ENCODE data around the gene IL32.

The IL32 gene

DNA sequence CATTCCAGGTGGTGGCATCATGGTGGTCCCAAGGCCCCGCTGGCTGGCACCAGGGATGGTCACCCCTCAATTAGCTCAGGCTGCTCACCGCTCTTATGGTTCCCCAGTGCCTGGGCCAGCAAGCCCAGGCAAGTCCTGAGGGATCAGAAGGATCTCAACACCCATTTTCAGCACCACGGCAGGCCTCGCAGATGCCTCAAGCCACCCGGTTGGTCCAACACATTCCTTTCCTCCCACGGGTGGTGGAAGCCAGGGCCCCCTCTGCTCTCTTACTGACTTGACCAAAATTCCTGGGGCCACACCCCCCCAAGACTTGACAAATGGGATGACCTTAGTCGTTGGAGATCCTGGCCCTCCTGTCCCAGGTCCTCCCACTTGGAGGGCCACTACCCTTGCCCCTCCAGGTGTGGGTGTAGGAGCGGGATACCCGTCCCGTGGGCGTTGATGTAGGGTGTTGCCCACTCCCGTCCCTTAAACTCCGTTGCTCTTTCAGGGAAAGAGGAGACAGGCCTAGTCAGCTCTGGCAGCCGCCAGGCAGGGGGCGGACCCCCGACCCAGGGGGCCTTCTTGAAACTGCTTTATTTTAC is 52.9 kb downstream of the IL32 start:
- DNase-seq (ENCODE audit: low read depth in 1 of 2, low spot score in 1 of 2): no peak
- in situ Hi-C loops (cut with HindIII; ENCODE audit: low pct_unique_long_range_greater_than_20kb, low sequenced_read_pairs): no loop called here
- TF ChIP-seq JUND (IDR thresholded peaks at IDR 0.05; ENCODE audit: low read depth): no peak

DNA sequence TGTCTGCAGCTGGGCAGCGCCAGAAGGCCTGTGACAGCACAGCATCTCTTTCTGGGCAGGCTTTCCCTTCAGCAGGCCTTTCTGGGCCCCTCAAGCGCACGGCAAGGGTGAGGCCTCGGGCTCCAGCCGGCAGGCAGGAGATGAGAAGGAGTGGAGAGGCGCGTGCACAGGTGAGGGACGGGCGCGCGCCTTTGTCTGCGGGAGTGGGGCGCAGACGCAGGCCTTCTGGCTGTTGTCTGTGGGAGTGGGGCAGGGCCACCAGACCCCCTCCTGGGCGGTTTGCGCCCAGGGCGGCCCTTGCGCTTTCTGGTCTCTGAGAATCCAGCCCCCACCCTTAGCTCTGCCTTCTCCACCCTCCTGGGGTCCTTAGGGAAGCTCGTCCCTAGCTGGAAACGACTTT is 53.4 kb downstream of the IL32 start:
- in situ Hi-C loops (cut with HindIII; ENCODE audit: low pct_unique_long_range_greater_than_20kb, low sequenced_read_pairs): no loop called here
- TF ChIP-seq JUND (IDR thresholded peaks at IDR 0.05; ENCODE audit: low read depth): no peak
- no peak for DNase-seq (ENCODE audit: low read depth in 1 of 2, low spot score in 1 of 2)
